SHP77 (cell line): ENCODE measurements around the gene TIE1.

Experiments used
- DNase-seq, 2 experiments: peaks; one replicate each; lab custom pipeline; 2025; lab: John Stamatoyannopoulos, UW

The TIE1 gene

GRCh38 chr1:43300378-43301094, at the start of gene TIE1:
Gene TIE1, plus strand, starts transcription at chr1:43300982. Its CDS starts 90 bp downstream, at chr1:43301072.
- DNase-seq, result no peak

- no peak for DNase-seq
These were observed 49.8 kb upstream of the TIE1 start for GRCh38 chr1:43251024-43251423.

- DNase-seq, result no peak
These were observed 48.6 kb upstream of the TIE1 start for GRCh38 chr1:43252225-43252624.

DNA sequence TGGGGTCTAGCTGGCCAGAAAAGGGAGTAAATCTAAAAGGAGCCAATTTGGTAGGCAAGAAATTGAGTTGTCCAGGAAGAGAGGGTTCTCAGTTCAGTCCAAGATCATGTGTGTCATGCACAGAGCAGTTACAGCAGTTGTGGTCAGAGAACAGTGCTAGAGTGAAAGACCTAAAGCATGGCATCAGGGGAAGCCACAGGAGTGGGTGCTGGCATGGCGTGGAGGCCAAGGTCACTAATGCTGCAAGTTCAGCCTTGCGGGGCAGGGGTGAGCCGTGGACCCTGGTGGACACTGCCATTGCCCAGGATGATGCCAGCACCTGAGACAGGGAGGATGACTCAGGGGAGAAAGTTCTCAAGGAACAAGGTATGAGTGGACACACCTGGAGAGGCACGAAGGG, 47.6 kb upstream of the TIE1 start:
- no peak for DNase-seq

DNA sequence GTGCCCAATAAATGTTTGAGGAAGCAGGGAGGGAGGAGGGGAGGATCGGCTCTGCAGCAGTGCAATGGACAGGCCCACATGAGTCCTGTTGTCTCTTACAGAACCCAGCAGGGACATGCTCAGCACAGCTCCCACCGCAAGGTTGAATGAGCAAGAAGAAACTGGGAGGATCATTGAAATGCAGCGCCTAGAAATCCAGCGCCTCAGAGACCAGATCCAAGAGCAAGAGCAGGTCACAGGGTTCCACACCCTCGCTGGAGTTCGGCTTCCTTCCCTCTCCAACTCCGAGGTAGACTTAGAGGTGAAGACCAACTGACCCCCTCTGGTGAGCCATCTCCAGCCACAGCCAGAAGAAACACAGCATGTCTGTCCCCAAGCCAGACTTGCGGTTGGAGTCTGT, 46.9 kb upstream of the TIE1 start:
- no peak for DNase-seq

- no peak for DNase-seq
These were observed 45.2 kb upstream of the TIE1 start for GRCh38 chr1:43255438-43256210.

GRCh38 chr1:43256675-43257570, 43.9 kb upstream of the TIE1 start:
- no peak for DNase-seq

- DNase-seq, result no peak
These were observed 42.4 kb upstream of the TIE1 start for GRCh38 chr1:43258370-43258769.

GRCh38 chr1:43265431-43265830, 35.4 kb upstream of the TIE1 start:
- no peak for DNase-seq

DNA sequence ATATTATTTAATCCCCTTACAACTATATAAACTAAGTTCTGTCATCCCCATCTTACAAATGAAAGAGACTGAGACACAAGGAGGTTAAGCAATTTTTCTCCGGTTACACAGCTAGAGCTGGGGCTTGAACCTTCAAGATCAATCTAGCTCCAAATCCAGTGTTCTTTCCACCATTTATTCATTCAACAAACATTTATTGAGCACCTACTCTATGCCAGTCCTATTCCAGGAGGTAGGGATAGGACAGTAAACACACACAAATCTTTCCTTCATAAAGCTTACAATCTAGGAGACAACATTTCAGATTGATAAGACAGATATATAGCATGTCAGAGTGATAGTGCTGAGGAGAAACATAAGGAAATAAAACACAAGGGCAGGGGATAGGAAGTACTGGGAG, 33.9 kb upstream of the TIE1 start:
- DNase-seq, result no peak

DNA sequence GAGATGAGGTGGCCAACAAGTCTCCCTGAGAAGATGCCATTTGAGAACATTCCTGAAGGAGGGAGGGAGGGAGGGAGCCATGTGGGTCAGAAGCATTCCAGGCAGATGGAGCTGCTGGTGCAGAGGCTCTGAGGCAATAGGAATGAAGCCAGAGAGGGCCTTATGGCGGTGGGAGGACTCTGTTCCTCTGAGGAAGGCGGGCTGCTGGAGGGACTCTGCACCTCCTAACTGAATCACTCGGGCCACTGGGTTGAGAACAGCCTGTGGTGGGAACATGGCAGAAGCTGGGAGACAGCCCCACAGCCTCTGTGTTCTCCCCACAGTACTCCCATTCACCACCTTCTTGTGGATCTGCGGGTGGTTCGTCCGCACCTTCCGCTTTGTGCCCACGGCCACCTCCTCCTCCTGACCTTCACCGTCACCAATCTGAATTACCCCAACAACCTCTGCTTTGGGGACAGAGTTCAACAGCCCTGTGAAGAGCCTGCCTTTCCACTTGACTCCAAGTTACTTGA, 33.4 kb upstream of the TIE1 start:
- DNase-seq, result no peak

DNA sequence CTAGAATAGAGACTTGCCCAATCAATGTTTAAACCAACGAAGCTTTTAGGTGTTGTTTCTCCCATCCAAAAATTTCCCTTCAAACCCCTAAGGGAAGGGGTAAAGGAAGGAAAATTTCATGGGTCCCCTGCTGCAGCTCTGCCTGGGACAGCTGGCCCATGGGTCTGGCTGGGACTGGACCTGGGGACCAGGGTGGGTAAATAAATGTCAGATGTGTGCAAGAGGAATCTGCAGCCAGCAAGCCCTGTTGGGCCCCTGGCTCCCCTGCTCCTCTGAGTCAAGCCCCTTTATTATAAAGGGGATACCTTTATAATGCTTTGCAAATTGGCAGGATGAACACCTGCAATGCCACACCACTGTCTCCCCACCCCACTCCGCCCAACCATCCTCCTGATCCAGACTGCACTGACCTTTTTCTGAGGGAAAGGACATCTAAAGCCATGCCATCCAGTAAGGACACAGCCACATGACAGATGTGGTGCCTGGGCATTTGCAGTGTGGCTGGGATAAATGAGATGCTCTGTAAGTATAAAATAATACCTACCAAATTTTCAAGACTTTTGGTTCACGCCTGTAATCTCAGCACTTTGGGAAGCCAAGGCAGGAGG, 32.9 kb upstream of the TIE1 start:
- DNase-seq, result no peak

DNA sequence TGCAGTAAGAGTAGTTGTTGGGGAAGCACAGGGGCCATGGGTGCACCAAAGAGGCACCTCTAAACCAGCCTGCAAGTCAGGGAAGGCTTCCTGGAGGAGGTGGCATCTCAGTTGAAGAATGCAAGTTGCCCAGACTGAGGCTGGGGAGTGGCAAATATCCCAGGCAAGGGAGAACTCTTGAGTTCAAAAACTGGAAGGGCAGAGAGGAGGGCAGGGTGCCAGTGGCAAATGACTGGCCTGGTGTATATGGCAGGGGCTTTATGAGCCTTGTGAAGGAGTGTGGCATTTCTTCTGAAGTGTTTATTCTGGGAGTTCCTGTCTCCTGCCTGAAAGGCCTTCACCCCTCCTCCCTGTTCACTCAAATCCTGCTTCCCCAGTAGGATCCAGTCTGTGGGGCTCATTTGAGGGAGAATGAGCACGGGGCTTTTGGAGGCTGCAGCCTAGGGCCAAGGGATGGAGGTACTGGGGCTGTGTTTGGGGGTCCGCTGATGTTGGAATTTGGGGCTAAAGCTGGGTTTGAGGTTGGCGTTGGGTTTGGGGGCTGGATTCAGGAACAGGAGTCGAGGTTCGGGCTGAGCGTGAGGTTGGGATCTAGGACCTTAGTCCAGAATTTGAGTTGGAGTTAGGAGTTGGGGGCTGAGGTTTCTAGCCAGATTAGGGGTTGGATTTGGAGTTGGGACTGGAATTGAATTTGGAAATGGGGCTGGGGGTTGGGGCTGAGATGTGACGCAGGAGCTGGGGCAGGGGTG, 31.0 kb upstream of the TIE1 start, which contains the start of gene TMEM125:
TMEM125 (plus strand) TSS at position 357 of the 749 bp plus-strand sequence. CDS start 2,740 bp downstream, outside the sequence.
- DNase-seq, result no peak

- no peak for DNase-seq
These were observed 30.2 kb upstream of the TIE1 start for GRCh38 chr1:43270421-43271095.

DNA sequence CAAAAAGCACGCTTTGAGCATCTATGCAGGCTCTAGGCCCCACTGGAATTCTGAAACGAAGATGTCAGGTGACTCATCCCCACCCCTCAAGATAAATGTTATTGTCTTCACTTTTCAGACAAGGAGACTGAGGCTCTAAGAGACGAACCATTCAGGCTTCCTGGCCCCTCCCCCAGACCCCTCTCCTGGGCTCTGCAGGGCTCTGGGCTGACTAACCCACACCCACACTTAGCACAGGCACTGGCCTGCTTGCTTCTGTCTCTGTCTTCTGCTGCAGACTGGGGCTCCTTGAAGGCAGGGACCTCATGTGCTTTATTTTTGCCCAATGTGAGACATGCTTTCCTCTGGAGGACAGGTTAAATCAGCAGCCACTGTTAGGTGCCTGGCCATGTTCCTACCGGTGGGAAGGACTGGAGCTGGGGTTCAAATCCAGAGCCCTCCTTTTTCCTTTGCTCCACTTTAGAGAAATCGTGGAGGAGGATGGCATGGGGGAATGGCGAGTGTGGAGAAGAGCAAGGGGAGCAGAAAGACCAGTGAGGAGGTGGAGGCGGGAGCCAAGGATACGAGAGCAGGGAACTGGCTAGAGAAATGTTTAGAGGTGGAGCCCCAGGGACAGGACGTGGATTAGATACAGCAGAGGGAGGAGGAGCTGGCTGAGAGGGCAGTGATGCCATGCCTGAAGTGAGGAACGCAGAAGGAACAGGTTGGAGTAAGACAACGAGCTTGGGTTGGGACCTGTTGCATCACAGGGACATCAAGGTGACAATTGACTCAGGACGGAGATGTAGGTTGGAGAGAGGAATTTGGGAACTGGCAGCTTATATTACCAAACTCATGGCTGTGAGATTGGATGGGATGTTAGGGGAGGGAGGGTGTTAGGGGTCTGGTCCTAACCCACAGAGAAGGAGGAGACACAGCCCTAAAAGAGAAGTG, 29.3 kb upstream of the TIE1 start:
- DNase-seq, result no peak

- DNase-seq, result no peak
These were observed 28.6 kb upstream of the TIE1 start for GRCh38 chr1:43272161-43272560.

GRCh38 chr1:43272576-43273571, 27.9 kb upstream of the TIE1 start:
- DNase-seq, result no peak

GRCh38 chr1:43273708-43274107, 27.1 kb upstream of the TIE1 start:
- DNase-seq, result no peak
